Activated CD4-positive, CD25-positive, alpha-beta regulatory T cell (primary cell): Measurements from ENCODE around the gene ATP2B2.
"Not testable (repeated sequence)": the region's sequence is repeated elsewhere in the genome, so short reads cannot be mapped to it uniquely, and the experiment has no call there.

Source experiments
- DNase-seq, 4 experiments: peaks; one replicate each; lab custom pipeline; 2025; lab: John Stamatoyannopoulos, UW

ATP2B2 gene

GRCh38 chr3:10299679-10300078, 205.7 kb downstream of the ATP2B2 start:
- DNase-seq = no peak

- no peak for DNase-seq
Observed at GRCh38 chr3:10299175-10299574, 206.2 kb downstream of the ATP2B2 start.

- DNase-seq = not testable (repeated sequence)
Observed at GRCh38 chr3:10298064-10298463, 207.3 kb downstream of the ATP2B2 start.

GRCh38 chr3:10294030-10294586, 211.3 kb downstream of the ATP2B2 start:
- DNase-seq = no peak

- no peak for DNase-seq
Observed at GRCh38 chr3:10292505-10293419, 212.6 kb downstream of the ATP2B2 start, which contains the start of gene GHRL. TSS of gene GHRL (minus strand) at chr3:10292947. CDS start at chr3:10290180, 2,767 bp downstream.

- no peak for DNase-seq
Observed at GRCh38 chr3:10291641-10292040, 213.7 kb downstream of the ATP2B2 start.

- no peak for DNase-seq
Observed at GRCh38 chr3:10290481-10291176, 214.8 kb downstream of the ATP2B2 start.

- no peak for DNase-seq
Observed at GRCh38 chr3:10289787-10290355, 215.5 kb downstream of the ATP2B2 start.

- DNase-seq = no peak
Observed at GRCh38 chr3:10289077-10289476, 216.3 kb downstream of the ATP2B2 start.

GRCh38 chr3:10288575-10288960, 216.8 kb downstream of the ATP2B2 start:
- no peak for DNase-seq

- DNase-seq = no peak
Observed at GRCh38 chr3:10287936-10288574, 217.3 kb downstream of the ATP2B2 start.

- no peak for DNase-seq
Observed at GRCh38 chr3:10286596-10287295, 218.6 kb downstream of the ATP2B2 start.

GRCh38 chr3:10286133-10286524, 219.3 kb downstream of the ATP2B2 start:
- DNase-seq = no peak

GRCh38 chr3:10285272-10286132, 219.9 kb downstream of the ATP2B2 start:
- no peak for DNase-seq

GRCh38 chr3:10284496-10284895, 220.9 kb downstream of the ATP2B2 start:
- DNase-seq = no peak

GRCh38 chr3:10283638-10284037, 221.7 kb downstream of the ATP2B2 start:
- DNase-seq = no peak

- no peak for DNase-seq
Observed at GRCh38 chr3:10281951-10282350, 223.4 kb downstream of the ATP2B2 start.

- DNase-seq = no peak
Observed at GRCh38 chr3:10280571-10280970, 224.8 kb downstream of the ATP2B2 start.

- DNase-seq = no peak
Observed at GRCh38 chr3:10280177-10280529, 225.2 kb downstream of the ATP2B2 start.

- no peak for DNase-seq
Observed at GRCh38 chr3:10279384-10280176, 225.8 kb downstream of the ATP2B2 start.
